Renal cortical epithelial cell (primary cell): Measurements from ENCODE around the gene IFT20. TPM values are rescaled to one million over a fixed set of nuclear protein-coding genes. Genes with fewer than 3 reads are reported as not detected.
A peak's percentile ranks its signal among the peaks of the same experiment; 100 is the strongest.
"Not testable (repeated sequence)": the region's sequence is repeated elsewhere in the genome, so short reads cannot be mapped to it uniquely, and the experiment has no call there.

Experiments
- DNase-seq: peaks from one replicate; pipeline ENCODE4 v3.0.0-alpha.2; 2011; ENCODE audit warnings: low read depth
- total RNA-seq: library from RNA; depleted of rRNA; stranded (reverse); fragments of >200 nt; gene quantifications from 2 replicates; pipeline ENCODE4 v1.2.3, GENCODE V29; 2014

The IFT20 gene
- total RNA-seq, 1 donor from 2014 or later: 46.6 TPM

DNA sequence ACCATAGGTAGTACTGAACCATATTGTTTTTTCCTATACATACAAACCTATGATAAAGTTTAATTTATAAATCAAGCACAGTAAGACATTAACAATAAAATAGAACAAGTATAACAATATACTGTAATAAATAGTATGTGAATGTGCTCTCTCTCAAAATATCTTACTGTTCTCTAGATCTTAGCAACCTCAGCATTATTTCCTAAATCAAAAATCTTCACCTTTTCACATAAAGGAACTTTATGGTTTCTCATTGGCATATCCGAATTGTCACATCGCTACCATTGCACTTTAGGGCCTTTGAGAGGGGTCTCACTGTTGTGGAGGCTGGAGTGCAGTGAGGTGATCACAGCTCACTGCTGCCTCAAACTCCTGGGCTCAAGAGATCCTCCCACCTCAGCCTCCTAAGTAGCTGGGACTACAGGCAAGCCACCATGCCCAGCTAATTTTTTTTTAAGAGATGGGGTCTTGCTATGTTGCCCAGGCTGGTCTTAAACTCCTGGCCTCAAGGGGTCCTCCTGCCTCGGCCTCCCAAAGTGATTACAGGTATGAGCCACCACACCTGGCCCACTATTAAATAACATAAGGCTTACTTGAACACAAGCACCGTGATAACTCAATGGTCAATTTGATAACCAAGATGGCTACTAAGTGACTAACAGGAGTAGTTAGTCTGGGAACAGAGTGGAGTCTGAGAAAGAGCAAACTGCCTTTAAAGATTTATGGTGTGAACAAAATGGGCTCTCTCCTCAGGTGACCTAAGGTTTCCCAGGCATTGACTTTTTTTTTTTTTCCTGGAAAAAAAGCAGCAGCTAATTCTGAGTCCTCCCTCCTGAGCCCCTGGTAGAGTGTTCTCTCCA is 19.2 kb downstream of the IFT20 start:
- no peak for DNase-seq

DNA sequence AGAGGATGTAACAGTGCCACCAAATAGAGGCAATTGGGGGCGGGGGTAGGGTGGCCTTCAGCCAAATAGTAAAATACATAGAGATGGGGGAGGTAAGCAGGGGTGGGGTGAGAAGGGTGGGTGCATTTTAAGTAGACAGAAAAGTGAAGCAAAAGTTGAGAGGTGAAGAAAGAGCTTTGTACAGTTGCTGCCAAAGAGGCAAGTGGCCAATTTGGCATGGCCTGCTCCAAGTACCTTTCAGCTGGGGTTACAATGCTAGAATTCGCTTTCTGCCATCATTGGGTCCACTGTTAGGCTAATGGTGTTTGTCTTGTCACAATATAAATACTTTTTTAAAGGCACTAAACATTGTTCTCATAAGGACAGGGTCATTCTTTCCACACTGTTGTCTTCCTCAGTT is 21.4 kb downstream of the IFT20 start:
- DNase-seq: no peak

- no peak for DNase-seq
Measured at GRCh38 chr17:28306954-28307401, 28.3 kb downstream of the IFT20 start.

- no peak for DNase-seq
Measured at GRCh38 chr17:28298449-28298848, 36.8 kb downstream of the IFT20 start.

- no peak for DNase-seq
Measured at GRCh38 chr17:28295677-28296578, 39.3 kb downstream of the IFT20 start.

GRCh38 chr17:28293994-28294393 is 41.3 kb downstream of the IFT20 start:
- no peak for DNase-seq

DNA sequence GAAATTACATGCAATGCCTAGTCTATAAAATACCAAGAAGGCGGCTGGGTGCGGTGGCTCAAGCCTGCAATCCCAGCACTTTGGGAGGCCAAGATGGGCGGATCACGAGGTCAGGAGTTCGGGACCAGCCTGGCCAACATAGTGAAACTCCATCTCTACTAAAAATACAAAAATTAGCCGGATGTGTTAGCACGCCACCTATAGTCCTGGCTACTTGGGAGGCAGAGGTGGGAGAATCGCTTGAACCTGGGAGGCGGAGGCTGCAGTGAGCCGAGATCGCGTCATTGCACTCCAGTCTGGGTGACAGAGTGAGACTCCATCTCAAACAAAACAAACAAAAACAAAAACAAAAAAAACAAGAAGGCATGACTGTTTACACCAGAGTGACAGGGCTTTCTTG is 42.4 kb downstream of the IFT20 start:
- not testable (repeated sequence) for DNase-seq

DNA sequence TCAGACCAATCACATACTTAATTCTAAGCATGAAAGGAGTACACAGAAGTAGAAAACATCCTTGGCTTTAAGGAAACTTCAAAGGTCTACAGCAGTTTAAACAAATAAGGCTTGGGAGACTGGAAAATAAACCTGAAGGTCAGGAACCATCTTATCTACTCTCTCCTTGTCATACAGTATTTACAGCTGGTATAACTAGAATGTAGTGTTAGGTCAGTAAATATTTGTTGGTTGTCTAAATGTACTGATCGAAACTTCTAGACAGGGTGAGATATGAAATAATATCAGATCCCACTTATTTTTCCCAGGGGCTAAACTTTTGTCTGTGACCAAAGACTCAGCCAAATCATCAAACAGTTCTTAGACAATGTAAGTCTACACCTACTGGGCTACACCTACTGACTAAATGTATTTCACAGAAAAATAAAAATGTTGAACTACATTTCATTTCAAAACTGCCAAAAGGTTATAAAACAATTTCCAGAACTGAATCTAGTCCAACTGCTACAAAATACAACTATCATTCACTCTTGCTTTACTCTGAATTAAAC is 43.4 kb downstream of the IFT20 start:
- no peak for DNase-seq

GRCh38 chr17:28290703-28291102 is 44.6 kb downstream of the IFT20 start:
- no peak for DNase-seq

- no peak for DNase-seq
Measured at GRCh38 chr17:28285965-28286364, 49.3 kb downstream of the IFT20 start.

GRCh38 chr17:28282596-28282995 is 52.7 kb downstream of the IFT20 start:
- peak; percentile 91 for DNase-seq

GRCh38 chr17:28280826-28281225 is 54.4 kb downstream of the IFT20 start:
- DNase-seq: no peak

DNA sequence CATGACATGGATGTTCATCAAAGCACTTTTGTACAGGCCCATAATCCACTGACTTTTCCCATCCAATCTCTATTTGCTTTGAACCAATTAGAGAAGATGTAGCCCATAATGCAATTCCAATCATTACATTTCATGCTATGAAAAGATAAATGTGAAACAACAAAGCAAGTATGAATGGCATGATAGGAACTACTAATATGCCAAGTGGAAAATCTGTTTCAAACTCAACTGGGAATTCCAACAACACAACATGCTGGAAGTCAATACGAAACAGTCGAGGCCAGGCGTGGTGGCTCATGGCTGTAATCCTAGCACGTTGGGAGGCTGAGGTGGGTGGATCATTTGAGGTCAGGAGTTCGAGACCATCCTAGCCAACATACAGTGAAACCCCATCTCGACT is 55.9 kb downstream of the IFT20 start:
- no peak for DNase-seq

Other genes starting within 250 kb of the IFT20 start
- 8.7 and 17.9 TPM in 2 replicates for gene TMEM97, start 16.3 kb downstream of the IFT20 start, total RNA-seq
- 81.2 and 85.4 TPM in 2 replicates for gene TNFAIP1, start 289 bp upstream of the IFT20 start, total RNA-seq
- gene POLDIP2, start 22.1 kb upstream of the IFT20 start, total RNA-seq: 78.0 and 81.9 TPM in 2 replicates
- not detected in 2 replicates for gene SEBOX, start 29.7 kb upstream of the IFT20 start, total RNA-seq
- gene VTN, start 34.8 kb upstream of the IFT20 start, total RNA-seq: not detected in 2 replicates
- 1.4 and 8.9 TPM in 2 replicates for gene SARM1, start 36.2 kb upstream of the IFT20 start, total RNA-seq
- gene SLC46A1, start 70.7 kb upstream of the IFT20 start, total RNA-seq: 4.0 and 8.6 TPM in 2 replicates
- not detected in 2 replicates for gene SLC13A2, start 138.2 kb upstream of the IFT20 start, total RNA-seq
- gene FOXN1, start 170.9 kb upstream of the IFT20 start, total RNA-seq: not detected in 2 replicates
- gene UNC119, start 217.2 kb upstream of the IFT20 start, total RNA-seq: 15.6 and 29.3 TPM in 2 replicates
- gene PIGS, start 236.1 kb upstream of the IFT20 start, total RNA-seq: 70.0 and 114 TPM in 2 replicates
- gene ALDOC, start 241.4 kb upstream of the IFT20 start, total RNA-seq: 26.7 and 40.6 TPM in 2 replicates